Measurements from ENCODE around the gene SLC13A5. TPM values are rescaled to one million over a fixed set of nuclear protein-coding genes. Genes with fewer than 3 reads are reported as not detected.

Gene SLC13A5
- total and polyA plus RNA-seq, 9 of the 15 experiments (the other 6 are each of a cell fraction or from before 2014, with no cell fraction given) = 0.04 TPM; not detected in 8

DNA sequence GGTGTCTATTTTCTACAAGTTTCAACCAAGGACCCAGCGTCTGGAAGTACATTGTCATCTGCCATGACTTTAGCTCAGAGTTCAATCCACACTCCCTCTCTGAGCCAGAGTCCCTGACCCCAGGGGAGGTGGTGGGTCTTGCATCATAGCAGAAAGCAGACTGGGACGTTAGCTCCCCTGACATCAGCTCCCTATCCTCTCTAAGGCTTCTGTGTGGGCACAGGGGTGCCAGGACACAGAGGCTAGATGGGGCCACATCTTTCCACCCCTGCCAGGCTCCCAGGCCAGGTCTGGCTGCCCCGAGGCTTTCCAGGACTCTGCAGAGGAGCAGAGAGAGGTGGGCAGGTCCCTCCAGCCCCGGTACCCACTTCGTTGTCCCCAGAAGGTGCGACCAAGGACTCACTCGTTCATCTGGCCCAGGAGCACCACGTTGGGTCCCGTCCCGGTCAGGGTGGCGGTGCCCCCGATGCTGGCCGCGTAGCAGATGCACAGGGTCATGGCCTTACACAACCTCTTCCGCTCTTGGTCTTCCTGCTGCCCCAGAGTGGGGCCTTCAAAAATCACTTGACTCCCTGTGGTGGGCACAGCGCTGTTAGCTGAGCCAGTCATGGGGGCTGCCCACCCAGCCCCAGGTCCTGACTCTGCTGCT lies 10.5 kb downstream of the SLC13A5 start:
- DNase-seq (ENCODE audit: extremely low read depth in 1 of 4, low spot score in 3 of 4) = no peak
- ChIA-PET CTCF (ENCODE audit: low intra/inter-chr PET ratio) (no interaction called here), POLR2A (no interaction called here)
- Histone ChIP-seq H3K79me2 (ENCODE audit: control insufficient read depth, insufficient read depth, low read length) (no peaks in the 10 kb centered on the region), H3K36me3 (ENCODE audit: control insufficient read depth, insufficient read depth, low read length) (no peaks in the 10 kb centered on the region), H3K9me3 (replicated peaks; ENCODE audit: control insufficient read depth, insufficient read depth, low read depth, low read length) (no peaks in the 10 kb centered on the region), H3K9ac (ENCODE audit: insufficient read depth in 1 of 2, low read depth in 2 of 2, low read length in 2 of 2) (no peak overlapping the region), H3K9me1 (ENCODE audit: control insufficient read depth, insufficient read depth, low read length) (no peaks in the 10 kb centered on the region), H3K4me3 (no peak overlapping the region), H3K4me1 (replicated peaks in 1 of 2; ENCODE audit: control insufficient read depth in 2 of 2, insufficient read depth in 2 of 2, low read length in 2 of 2) (peaks cover 0 to 5% of the 10 kb centered on the region in 2 experiments; a peak in 1 of 5 replicates), H3K27ac (ENCODE audit: extremely low read depth, low read depth, low read length) (no peak overlapping the region), H3K27me3 (ENCODE audit: control insufficient read depth in 2 of 2, insufficient read depth in 2 of 2, low read length in 2 of 2) (peaks cover 0 to 33% of the 10 kb centered on the region in 2 experiments; a peak in 3 of 5 replicates), H4K20me1 (replicated peaks; ENCODE audit: control insufficient read depth, insufficient read depth, low read length) (no peaks in the 10 kb centered on the region), H3K4me2 (ENCODE audit: insufficient read depth, low read length) (no peak overlapping the region), H2AFZ (ENCODE audit: low read depth, low read length) (no peak overlapping the region)
- BruUV-seq (replicated peaks) = no TSS peak
- ATAC-seq = no peak
- WGBS (ENCODE audit: insufficient coverage, low coverage, missing lambda C conversion rate) = 0% methylated on average over 10 of the region's 16 CpGs
- in situ Hi-C loops (cut with MboI) = no loop called here
- no peak for FAIRE-seq
- intact Hi-C loops (cut with micrococcal nuclease) = no loop called here
- TF ChIP-seq NONO (IDR thresholded peaks at IDR 0.05; ENCODE audit: low read depth in 2 of 2, low read length in 1 of 2) (no peak), KLF16 (IDR thresholded peaks at IDR 0.05) (no peak), NR1H2 (CRISPR knock-in tag; IDR thresholded peaks at IDR 0.05) (no peak), SAP30 (IDR thresholded peaks at IDR 0.05; ENCODE audit: borderline replicate concordance, insufficient read depth, low read depth, low read length, poor library complexity, severe bottlenecking) (no peak), STAT6 (CRISPR knock-in tag; IDR thresholded peaks at IDR 0.05) (no peak), ZNF780A (CRISPR knock-in tag; IDR thresholded peaks at IDR 0.05) (no peak), ZNF778 (CRISPR knock-in tag; IDR thresholded peaks at IDR 0.05) (no peak), ZNF197 (CRISPR knock-in tag; IDR thresholded peaks at IDR 0.05; ENCODE audit: low read depth) (no peak), ZNF3 (CRISPR knock-in tag; IDR thresholded peaks at IDR 0.05) (no peak), ZNF830 (CRISPR knock-in tag; IDR thresholded peaks at IDR 0.05) (no peak), ZNF707 (CRISPR knock-in tag; conservative IDR thresholded peaks at IDR 0.05) (no peak), TOE1 (IDR thresholded peaks at IDR 0.05; ENCODE audit: borderline replicate concordance) (no peak), TOE1 (CRISPR knock-in tag; IDR thresholded peaks at IDR 0.05; ENCODE audit: borderline replicate concordance, low read depth) (no peak), TCF7L2 (IDR thresholded peaks at IDR 0.05; ENCODE audit: low read depth, low read length) (no peak), E2F3 (CRISPR knock-in tag; IDR thresholded peaks at IDR 0.05) (no peak)
- TF ChIP-seq, protein P1, sequence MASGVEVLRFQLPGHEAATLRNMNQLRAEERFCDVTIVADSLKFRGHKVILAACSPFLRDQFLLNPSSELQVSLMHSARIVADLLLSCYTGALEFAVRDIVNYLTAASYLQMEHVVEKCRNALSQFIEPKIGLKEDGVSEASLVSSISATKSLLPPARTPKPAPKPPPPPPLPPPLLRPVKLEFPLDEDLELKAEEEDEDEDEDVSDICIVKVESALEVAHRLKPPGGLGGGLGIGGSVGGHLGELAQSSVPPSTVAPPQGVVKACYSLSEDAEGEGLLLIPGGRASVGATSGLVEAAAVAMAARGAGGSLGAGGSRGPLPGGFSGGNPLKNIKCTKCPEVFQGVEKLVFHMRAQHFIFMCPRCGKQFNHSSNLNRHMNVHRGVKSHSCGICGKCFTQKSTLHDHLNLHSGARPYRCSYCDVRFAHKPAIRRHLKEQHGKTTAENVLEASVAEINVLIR (CRISPR knock-in tag; IDR thresholded peaks at IDR 0.05) = no peak
